Uterus (tissue), 2 donors: ENCODE results near the gene SLC17A2.

Experiments
- CTCF ChIP-seq, 4 experiments: fragments of 200-600 bp in 2 of 4; fragments of 450-650 bp in 2 of 4; sonication (generic) in 2 of 4; IDR thresholded peaks; one replicate each; pipeline ENCODE4 v1.5.1; 2016 to 2019; ENCODE audit warnings: antibody characterized with exemption in 4 of 4, mild to moderate bottlenecking in 2 of 4, moderate library complexity in 1 of 4
- POLR2A ChIP-seq, 2 donors: fragments of 450-650 bp; IDR thresholded peaks; one replicate each; pipeline ENCODE4 v1.6.1; 2016; ENCODE audit warnings: antibody characterized with exemption in 2 of 2, mild to moderate bottlenecking in 1 of 2, moderate library complexity in 1 of 2

DNA sequence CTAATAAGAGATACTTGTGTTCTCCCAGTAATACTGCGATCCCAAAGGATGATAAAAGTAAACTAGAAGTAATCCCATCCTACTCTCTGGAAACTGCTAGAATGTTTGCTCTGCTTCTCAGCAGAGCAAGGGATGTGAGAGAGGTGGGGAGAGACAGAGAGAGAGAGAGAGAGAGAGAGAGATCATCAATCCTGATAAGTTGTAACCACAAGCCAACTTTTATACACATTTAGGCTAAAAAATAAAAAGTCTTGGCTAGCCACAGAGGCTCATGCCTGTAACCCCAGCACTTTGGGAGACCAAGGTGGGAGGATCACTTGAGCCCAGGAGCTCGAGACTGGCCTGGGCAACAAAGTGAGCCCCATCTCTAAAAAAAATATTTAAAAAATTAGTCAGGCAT, 16.1 kb upstream of the SLC17A2 start:
- TF ChIP-seq CTCF (IDR thresholded peaks at IDR 0.05), result no peak
- TF ChIP-seq POLR2A (IDR thresholded peaks at IDR 0.05), result no peak
